K562 (cell line): ENCODE data around the gene ZNF701. TPM values are rescaled to one million over a fixed set of nuclear protein-coding genes. Genes with fewer than 3 reads are reported as not detected.
A peak's percentile ranks its signal among the peaks of the same experiment; 100 is the strongest.

ENCODE experiments used
- ATAC-seq: fragments of 200-7000 bp; cut with Tn5 transposase; 3 replicates; pipeline ENCODE4 v1.9.1; 2020; ENCODE audit warnings: moderate library complexity
- BruUV-seq: library from RNA; stranded (reverse); fragments of 400-500 nt; replicated peaks from 2 replicates; lab custom pipeline; 2021; lab: Mats Ljungman, UMichigan
- CTCF ChIA-PET: fragments of 300-600 bp; formaldehyde crosslinking; extraction: SDS; loops from one replicate; lab custom pipeline; 2021; ENCODE audit warnings: low intra/inter-chr PET ratio; lab: Yijun Ruan, JAX
- POLR2A ChIA-PET: fragments of 300-600, 350-650 bp; sonication (Branson Sonifier 250); formaldehyde crosslinking; extraction: SDS; loops from one replicate; lab custom pipeline; 2021; ENCODE audit warnings: antibody characterized with exemption, inconsistent platforms; lab: Yijun Ruan, JAX
- DNase-seq, 4 experiments: peaks; one replicate each; pipeline versions ENCODE4 v3.0.0 to v3.0.0-alpha.2; 2011 to 2018; ENCODE audit warnings: low spot score in 3 of 4, mixed read lengths in 3 of 4; ENCODE audit errors: extremely low read depth in 1 of 4
- FAIRE-seq: peaks from 2 replicates; lab custom pipeline; 2011; peaks lifted over from hg19 to GRCh38; lab: Jason Lieb, UNC
- H2AFZ ChIP-seq: 2 replicates; pipeline ENCODE4 v1.6.0; 2011; ENCODE audit warnings: low read depth, low read length, control low read depth, inconsistent platforms
- H3K27ac ChIP-seq: fragments of 200-600 bp; 3 replicates; pipeline ENCODE4 v1.8.0; 2011; ENCODE audit warnings: low read depth, mild to moderate bottlenecking, control low read depth, inconsistent platforms, low read length, moderate library complexity, mixed read lengths; ENCODE audit errors: extremely low read depth
- H3K27me3 ChIP-seq, 2 experiments: fragments of 300-600 bp in 1 of 2; 2 replicates in 1 of 2; 3 replicates in 1 of 2; pipeline versions ENCODE4 v1.6.0 to v1.8.0; 2011; ENCODE audit warnings: inconsistent platforms in 2 of 2, low read length in 2 of 2, mild to moderate bottlenecking in 1 of 2, mixed read lengths in 1 of 2, moderate library complexity in 1 of 2; ENCODE audit not compliant: control insufficient read depth in 2 of 2, insufficient read depth in 2 of 2
- H3K36me3 ChIP-seq: fragments of 300-600 bp; 3 replicates; pipeline ENCODE4 v1.8.0; 2011; ENCODE audit warnings: mild to moderate bottlenecking, low read length, inconsistent platforms; ENCODE audit not compliant: control insufficient read depth, insufficient read depth
- H3K4me1 ChIP-seq, 2 experiments: fragments of 200-600 bp in 1 of 2; replicated peaks in 1 of 2; 2 replicates in 1 of 2; 3 replicates in 1 of 2; pipeline versions ENCODE4 v1.5.1 to v1.8.0; 2011; ENCODE audit warnings: inconsistent platforms in 2 of 2, low read length in 2 of 2, mild to moderate bottlenecking in 1 of 2, mixed read lengths in 1 of 2, moderate library complexity in 1 of 2; ENCODE audit not compliant: control insufficient read depth in 2 of 2, insufficient read depth in 2 of 2
- H3K4me2 ChIP-seq: 2 replicates; pipeline ENCODE4 v1.6.1; 2011; ENCODE audit warnings: low read length, control low read depth, inconsistent platforms, mixed read lengths; ENCODE audit not compliant: insufficient read depth
- H3K4me3 ChIP-seq: fragments of 200-600 bp; sonication (generic), shearing (Covaris generic); 2 replicates; pipeline ENCODE4 v1.5.1; 2016; ENCODE audit warnings: control low read depth, inconsistent platforms
- H3K79me2 ChIP-seq: fragments of 200-600 bp; 3 replicates; pipeline ENCODE4 v1.8.0; 2011; ENCODE audit warnings: low read length, inconsistent platforms; ENCODE audit not compliant: control insufficient read depth, insufficient read depth
- H3K9ac ChIP-seq, 2 experiments: 2 replicates each; pipeline versions ENCODE4 v1.6.0 to v1.6.1; 2011; ENCODE audit warnings: low read depth in 2 of 2, low read length in 2 of 2, control low read depth in 1 of 2, inconsistent platforms in 1 of 2, mild to moderate bottlenecking in 1 of 2, mixed read lengths in 1 of 2; ENCODE audit not compliant: insufficient read depth in 1 of 2
- H3K9me1 ChIP-seq: one replicate; pipeline ENCODE4 v1.6.0; 2011; ENCODE audit warnings: inconsistent platforms, mild to moderate bottlenecking, low read length, moderate library complexity; ENCODE audit not compliant: control insufficient read depth, insufficient read depth
- H3K9me3 ChIP-seq: replicated peaks from 2 replicates; pipeline ENCODE4 v1.5.1; 2011; ENCODE audit warnings: low read depth, low read length, inconsistent platforms; ENCODE audit not compliant: control insufficient read depth, insufficient read depth
- H4K20me1 ChIP-seq: replicated peaks from 2 replicates; pipeline ENCODE4 v1.6.1; 2011; ENCODE audit warnings: low read length, inconsistent platforms, mixed read lengths; ENCODE audit not compliant: control insufficient read depth, insufficient read depth
- CC2D1A ChIP-seq: fragments of 450-650 bp; IDR thresholded peaks from 2 replicates; pipeline ENCODE4 v1.6.1; 2017; ENCODE audit warnings: mild to moderate bottlenecking
- CHAMP1 ChIP-seq: fragments of 450-650 bp; IDR thresholded peaks from 2 replicates; pipeline ENCODE4 v1.6.1; 2016; ENCODE audit warnings: mild to moderate bottlenecking
- DPF2 ChIP-seq: fragments of 450-650 bp; IDR thresholded peaks from 2 replicates; pipeline ENCODE4 v1.6.1; 2016
- ELF4 ChIP-seq: fragments of 450-650 bp; formaldehyde crosslinking; IDR thresholded peaks from 2 replicates; pipeline ENCODE4 v1.4.0; 2022; ENCODE audit warnings: missing genetic modification characterization
- ETS2 ChIP-seq: IDR thresholded peaks from 2 replicates; pipeline ENCODE4 v1.6.1; 2016; ENCODE audit warnings: borderline replicate concordance, missing genetic modification characterization, mild to moderate bottlenecking, moderate library complexity, missing compliant biosample characterization; ENCODE audit not compliant: poor library complexity, severe bottlenecking
- IFI16 ChIP-seq: fragments of 250-450 bp; sonication (Bioruptor Pico); IDR thresholded peaks from 2 replicates; pipeline ENCODE4 v2.1.2; 2022; ENCODE audit warnings: mild to moderate bottlenecking, inconsistent platforms
- SRSF1 ChIP-seq: fragments of 200-400 bp; formaldehyde crosslinking; IDR thresholded peaks from 2 replicates; pipeline ENCODE4 v1.6.1; 2017; ENCODE audit warnings: mild to moderate bottlenecking, low read depth, low read length, moderate library complexity
- TCFL5 ChIP-seq: fragments of 250-450 bp; sonication (Bioruptor Pico); conservative IDR thresholded peaks from 2 replicates; pipeline ENCODE4 v1.6.1; 2021; ENCODE audit warnings: mild to moderate bottlenecking, moderate library complexity, matching md5 sums
- ZBTB11 ChIP-seq, 3 experiments: fragments of 200-800 bp in 1 of 3; fragments of 250-450 bp in 1 of 3; fragments of 450-650 bp in 1 of 3; sonication (Bioruptor Pico) in 1 of 3; sonication (Bioruptor generic) in 1 of 3; formaldehyde crosslinking in 1 of 3; IDR thresholded peaks; 2 replicates each; pipeline versions ENCODE4 v1.6.1 to v1.8.0; 2016 to 2022; ENCODE audit warnings: mild to moderate bottlenecking in 2 of 3, missing genetic modification characterization in 2 of 3, missing compliant biosample characterization in 1 of 3, moderate library complexity in 1 of 3
- WGBS: fragments of 100-300 bp; shearing (Covaris generic); methylation state at CpG from one replicate; pipeline ENCODE4 v1.1.6; 2016; ENCODE audit warnings: low coverage, mixed read lengths; ENCODE audit not compliant: insufficient coverage; ENCODE audit errors: missing lambda C conversion rate; 5-methylcytosine and 5-hydroxymethylcytosine counted together
- in situ Hi-C: fragments of 300-500 bp; cut with MboI; formaldehyde crosslinking; loops from 4 replicates; pipeline ENCODE4 v1.15.0; 2018; ENCODE audit warnings: inconsistent platforms, mixed read lengths
- intact Hi-C: fragments of 100-400 bp; cut with micrococcal nuclease; formaldehyde crosslinking; loops from 2 replicates; pipeline ENCODE4 v1.14.2; 2022
- polyA plus RNA-seq, 8 experiments: library from polyadenylated mRNA; depleted of rRNA in 4 of 8; stranded (reverse) in 5 of 8; unstranded in 3 of 8; fragments of >200 nt; fragmentation: Nextera tagmentation in 2 of 8; fragmentation: Illumina TruSeq in 1 of 8; extraction: Ambion mirVana in 2 of 8; extraction: Trizol in 1 of 8; gene quantifications; 2 replicates each; pipeline versions ENCODE4 v1.2.1 to v1.2.3, GENCODE V29; 2011 to 2014; ENCODE audit warnings: inconsistent platforms in 1 of 8, missing spikeins in 1 of 8
- total RNA-seq, 7 experiments: library from RNA; depleted of rRNA in 6 of 7; stranded (reverse); fragments of >200 nt in 6 of 7; fragmentation: Illumina TruSeq in 2 of 7; extraction: Trizol in 2 of 7; gene quantifications; 2 replicates each; pipeline versions ENCODE4 v1.2.1 to v1.2.3, GENCODE V29; 2011 to 2021; ENCODE audit warnings: low replicate concordance in 1 of 7

The ZNF701 gene
- total and polyA plus RNA-seq, 9 of the 15 experiments (the other 6 are each of a cell fraction or from before 2014, with no cell fraction given), result 5.3 to 15.9 (median 10.1) TPM

GRCh38 chr19:52522551-52522950 is 47.5 kb upstream of the ZNF701 start:
- intact Hi-C loops (loop anchor here (10.0 kb wide), 1 partner anchor 172 kb away; no protein-coding TSS in a partner anchor), in situ Hi-C loops (no loop called here)
- no peak overlapping the region for H3K4me3 ChIP-seq
- POLR2A ChIA-PET, result interaction anchor here (0.7 kb wide), 1 partner anchor 178 kb away, joined by 3 read pairs; no protein-coding TSS in a partner anchor
- WGBS, result 21% methylated on average over 6 of the region's 14 CpGs
- H3K79me2 ChIP-seq, result peaks cover under 1% of the 10 kb centered on the region; the same call in 2 of the 3 replicates
- peak; percentile 11; the same call in 1 of the 3 replicates for ATAC-seq
- no peak overlapping the region for H3K27ac ChIP-seq
- CTCF ChIA-PET, result no interaction called here
- H3K27me3 ChIP-seq, result no peaks in the 10 kb centered on the region
- no peak overlapping the region for H2AFZ ChIP-seq
- no peak overlapping the region for H3K9ac ChIP-seq
- no peak for TF ChIP-seq SRSF1
- peaks cover 3 to 5% of the 10 kb centered on the region in 2 experiments; a peak in 3 of 5 replicates for H3K4me1 ChIP-seq
- H3K4me2 ChIP-seq, result no peak overlapping the region
- BruUV-seq, result no TSS peak
- H3K9me3 ChIP-seq, result peaks cover 1% of the 10 kb centered on the region; the same call in 1 of the 2 replicates
- H3K36me3 ChIP-seq, result no peaks in the 10 kb centered on the region
- H3K9me1 ChIP-seq, result no peaks in the 10 kb centered on the region
- FAIRE-seq, result no peak
- peak; percentile 23 to 48 (median 30) for DNase-seq
- H4K20me1 ChIP-seq, result no peaks in the 10 kb centered on the region

GRCh38 chr19:52524086-52524485 is 46.0 kb upstream of the ZNF701 start:
- POLR2A ChIA-PET, result interaction anchor here (0.6 kb wide), 1 partner anchor 1145 kb away, joined by 5 read pairs; no protein-coding TSS in a partner anchor
- no TSS peak for BruUV-seq
- no peak for FAIRE-seq
- no peak for TF ChIP-seq ELF4 (CRISPR knock-in tag)
- TF ChIP-seq CHAMP1, result no peak
- TF ChIP-seq ZBTB11 (CRISPR knock-in tag; IDR thresholded peaks at IDR 0.05), result no peak
- TF ChIP-seq CC2D1A, result no peak
- TF ChIP-seq ETS2, result no peak
- TF ChIP-seq IFI16, result no peak
- no peak for TF ChIP-seq DPF2
- no peak for TF ChIP-seq TCFL5 (CRISPR knock-in tag)

More at GRCh38 chr19:52524086-52524485, 46.0 kb upstream of the ZNF701 start:
- H3K9me1 ChIP-seq, result no peaks in the 10 kb centered on the region
- H3K9me3 ChIP-seq, result peaks cover 1% of the 10 kb centered on the region; the same call in 1 of the 2 replicates
- no peaks in the 10 kb centered on the region for H3K27me3 ChIP-seq
- H3K27ac ChIP-seq, result no peak overlapping the region
- WGBS, result 24% methylated on average over 20 of the region's 20 CpGs
- no peak overlapping the region for H3K4me2 ChIP-seq
- no peak overlapping the region for H3K9ac ChIP-seq
- ATAC-seq (no peak), DNase-seq (no peak)
- in situ Hi-C loops (no loop called here), intact Hi-C loops (loop anchor here (10.0 kb wide), 1 partner anchor 171 kb away; no protein-coding TSS in a partner anchor)
- H2AFZ ChIP-seq, result no peak overlapping the region
- peaks cover 6 to 10% of the 10 kb centered on the region in 2 experiments; a peak in 3 of 5 replicates for H3K4me1 ChIP-seq
- H3K36me3 ChIP-seq, result peaks cover under 1% of the 10 kb centered on the region; the same call in 1 of the 3 replicates
- H4K20me1 ChIP-seq, result no peaks in the 10 kb centered on the region
- peaks cover 16% of the 10 kb centered on the region for H3K79me2 ChIP-seq
- H3K4me3 ChIP-seq, result no peak overlapping the region
- CTCF ChIA-PET, result no interaction called here
